Prostate gland (tissue), 2 donors: ENCODE measurements around the gene MED20.

Experiments
- CTCF ChIP-seq, 4 experiments: fragments of 200-600 bp in 2 of 4; fragments of 450-650 bp in 2 of 4; sonication (generic) in 2 of 4; IDR thresholded peaks; 1 replicate in 3 of 4; 2 replicates in 1 of 4; pipeline ENCODE4 v1.5.1; 2016 to 2019; ENCODE audit warnings: antibody characterized with exemption in 4 of 4, mild to moderate bottlenecking in 2 of 4, moderate library complexity in 2 of 4
- POLR2A ChIP-seq: fragments of 450-650 bp; IDR thresholded peaks from one replicate; pipeline ENCODE4 v1.6.1; 2016; ENCODE audit warnings: antibody characterized with exemption, mild to moderate bottlenecking
- POLR2AphosphoS5 ChIP-seq: sonication (generic); formaldehyde crosslinking; IDR thresholded peaks from one replicate; pipeline ENCODE4 v1.6.1; 2017; ENCODE audit warnings: antibody characterized with exemption

- TF ChIP-seq POLR2A (no peak), CTCF (IDR thresholded peaks at IDR 0.05) (no peak), POLR2AphosphoS5 (no peak)
Observed at GRCh38 chr6:41884957-41885356, 36.0 kb downstream of the MED20 start.
